Esophagus squamous epithelium (tissue), 4 donors: ENCODE data around the gene RPE65.

ENCODE experiments used
- POLR2A ChIP-seq, 4 donors: fragments of 450-650 bp; IDR thresholded peaks; one replicate each; pipeline ENCODE4 v1.6.1; 2017; ENCODE audit warnings: antibody characterized with exemption in 4 of 4, mild to moderate bottlenecking in 4 of 4, moderate library complexity in 3 of 4
- TF ChIP-seq, protein P1 (sequence below), 6 experiments: fragments of 450-650 bp in 4 of 6; fragments of 200-600 bp in 2 of 6; sonication (generic) in 2 of 6; IDR thresholded peaks; one replicate each; pipeline ENCODE4 v1.5.1; 2016 to 2019; ENCODE audit warnings: antibody characterized with exemption in 6 of 6, mild to moderate bottlenecking in 4 of 6, moderate library complexity in 4 of 6

DNA sequence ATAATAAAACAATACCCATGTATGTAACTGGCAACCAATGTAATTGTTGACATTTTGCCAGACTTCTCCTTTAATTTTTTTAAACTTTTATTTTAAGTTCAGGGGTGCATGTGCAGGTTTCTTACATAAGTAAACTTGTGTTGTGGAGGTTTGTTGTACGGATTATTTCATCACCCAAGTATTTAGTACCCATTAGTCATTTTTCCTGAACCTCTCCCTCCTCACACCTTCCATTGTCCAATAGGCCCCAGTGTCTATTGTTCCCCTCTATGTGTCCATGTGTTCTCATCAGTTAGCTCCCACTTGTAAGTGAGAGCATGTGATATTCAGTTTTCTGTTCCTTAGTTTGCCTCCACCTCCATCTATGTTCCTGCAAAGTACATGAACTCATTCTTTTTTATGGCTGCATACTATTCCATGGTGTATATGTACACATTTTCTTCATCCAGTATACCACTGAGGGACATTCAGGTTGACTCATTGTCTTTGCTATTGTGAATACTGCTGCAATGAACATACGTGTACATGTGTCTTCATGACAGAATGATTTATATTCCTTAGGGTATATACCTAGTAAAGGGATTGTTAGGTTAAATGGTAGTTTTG lies 40.4 kb upstream of the RPE65 start:
- TF ChIP-seq, protein P1, sequence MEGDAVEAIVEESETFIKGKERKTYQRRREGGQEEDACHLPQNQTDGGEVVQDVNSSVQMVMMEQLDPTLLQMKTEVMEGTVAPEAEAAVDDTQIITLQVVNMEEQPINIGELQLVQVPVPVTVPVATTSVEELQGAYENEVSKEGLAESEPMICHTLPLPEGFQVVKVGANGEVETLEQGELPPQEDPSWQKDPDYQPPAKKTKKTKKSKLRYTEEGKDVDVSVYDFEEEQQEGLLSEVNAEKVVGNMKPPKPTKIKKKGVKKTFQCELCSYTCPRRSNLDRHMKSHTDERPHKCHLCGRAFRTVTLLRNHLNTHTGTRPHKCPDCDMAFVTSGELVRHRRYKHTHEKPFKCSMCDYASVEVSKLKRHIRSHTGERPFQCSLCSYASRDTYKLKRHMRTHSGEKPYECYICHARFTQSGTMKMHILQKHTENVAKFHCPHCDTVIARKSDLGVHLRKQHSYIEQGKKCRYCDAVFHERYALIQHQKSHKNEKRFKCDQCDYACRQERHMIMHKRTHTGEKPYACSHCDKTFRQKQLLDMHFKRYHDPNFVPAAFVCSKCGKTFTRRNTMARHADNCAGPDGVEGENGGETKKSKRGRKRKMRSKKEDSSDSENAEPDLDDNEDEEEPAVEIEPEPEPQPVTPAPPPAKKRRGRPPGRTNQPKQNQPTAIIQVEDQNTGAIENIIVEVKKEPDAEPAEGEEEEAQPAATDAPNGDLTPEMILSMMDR (IDR thresholded peaks at IDR 0.05), result no peak
- no peak for TF ChIP-seq POLR2A (IDR thresholded peaks at IDR 0.05)
